NB4 (cell line): Measurements from ENCODE around the gene SOX30.

Experiments
- MYC ChIP-seq: IDR thresholded peaks from 2 replicates; pipeline ENCODE4 v1.6.1; 2011; ENCODE audit warnings: low read depth, low read length
- POLR2A ChIP-seq: IDR thresholded peaks from 2 replicates; pipeline ENCODE4 v1.6.1; 2011; ENCODE audit warnings: mild to moderate bottlenecking; ENCODE audit not compliant: insufficient read length; ENCODE audit errors: extremely low read depth
- TF ChIP-seq, protein P1 (sequence below): IDR thresholded peaks from one replicate; pipeline ENCODE4 v1.5.1; 2012; ENCODE audit warnings: low read depth, low read length

DNA sequence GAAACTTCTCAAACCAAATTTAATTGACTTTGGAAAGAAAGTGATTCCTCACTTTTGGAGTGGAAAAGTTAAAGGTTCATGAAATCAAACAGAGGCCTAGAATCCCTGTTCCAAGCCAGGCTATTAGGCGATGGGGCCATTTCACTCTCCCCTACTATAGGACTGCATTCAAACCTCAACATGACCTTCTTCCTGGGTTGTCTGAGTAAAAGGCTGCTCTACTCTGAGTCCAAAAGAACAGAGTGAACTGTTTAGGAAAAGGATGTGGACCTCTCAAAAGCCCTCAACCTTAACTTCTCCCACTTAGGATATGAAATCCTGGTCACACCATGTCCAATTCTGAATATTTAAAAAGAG, 34.9 kb upstream of the SOX30 start:
- TF ChIP-seq, protein P1, sequence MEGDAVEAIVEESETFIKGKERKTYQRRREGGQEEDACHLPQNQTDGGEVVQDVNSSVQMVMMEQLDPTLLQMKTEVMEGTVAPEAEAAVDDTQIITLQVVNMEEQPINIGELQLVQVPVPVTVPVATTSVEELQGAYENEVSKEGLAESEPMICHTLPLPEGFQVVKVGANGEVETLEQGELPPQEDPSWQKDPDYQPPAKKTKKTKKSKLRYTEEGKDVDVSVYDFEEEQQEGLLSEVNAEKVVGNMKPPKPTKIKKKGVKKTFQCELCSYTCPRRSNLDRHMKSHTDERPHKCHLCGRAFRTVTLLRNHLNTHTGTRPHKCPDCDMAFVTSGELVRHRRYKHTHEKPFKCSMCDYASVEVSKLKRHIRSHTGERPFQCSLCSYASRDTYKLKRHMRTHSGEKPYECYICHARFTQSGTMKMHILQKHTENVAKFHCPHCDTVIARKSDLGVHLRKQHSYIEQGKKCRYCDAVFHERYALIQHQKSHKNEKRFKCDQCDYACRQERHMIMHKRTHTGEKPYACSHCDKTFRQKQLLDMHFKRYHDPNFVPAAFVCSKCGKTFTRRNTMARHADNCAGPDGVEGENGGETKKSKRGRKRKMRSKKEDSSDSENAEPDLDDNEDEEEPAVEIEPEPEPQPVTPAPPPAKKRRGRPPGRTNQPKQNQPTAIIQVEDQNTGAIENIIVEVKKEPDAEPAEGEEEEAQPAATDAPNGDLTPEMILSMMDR = no peak
- TF ChIP-seq POLR2A (no peak), MYC (no peak)
